Ovary (tissue), 3 donors: Measurements from ENCODE around the gene PHLPP2.

ENCODE experiments used
- CTCF ChIP-seq, 3 donors: fragments of 450-650 bp in 2 of 3; fragments of 200-600 bp in 1 of 3; IDR thresholded peaks; one replicate each; pipeline versions ENCODE4 v1.5.1 to v1.8.0; 2016 to 2022; ENCODE audit warnings: antibody characterized with exemption in 3 of 3, mild to moderate bottlenecking in 1 of 3
- POLR2A ChIP-seq: fragments of 450-650 bp; IDR thresholded peaks from one replicate; pipeline ENCODE4 v1.6.1; 2017; ENCODE audit warnings: antibody characterized with exemption, mild to moderate bottlenecking, moderate library complexity
- donor health status: DM: no; HTN: no; CAD: no.

- no peak for TF ChIP-seq CTCF (IDR thresholded peaks at IDR 0.05)
- TF ChIP-seq POLR2A: no peak
Observed at GRCh38 chr16:71722801-71723536, 1.5 kb downstream of the PHLPP2 start.
